H9 (cell line): Measurements from ENCODE around the gene GRIP1. TPM values are rescaled to one million over a fixed set of nuclear protein-coding genes. Genes with fewer than 3 reads are reported as not detected.

ENCODE experiments used
- DNase-seq: peaks from one replicate; pipeline ENCODE4 v3.0.0-alpha.2; 2017
- H2AFZ ChIP-seq: one replicate; pipeline ENCODE4 v1.6.1; 2013; ENCODE audit warnings: mild to moderate bottlenecking, low read length, control low read depth, moderate library complexity
- H2AK5ac ChIP-seq: 2 replicates; pipeline ENCODE4 v1.6.1; 2013; ENCODE audit warnings: low read length, control low read depth, mixed read lengths; ENCODE audit not compliant: insufficient read length
- H2BK120ac ChIP-seq: one replicate; pipeline ENCODE4 v1.6.1; 2013; ENCODE audit warnings: low read depth, mild to moderate bottlenecking, low read length, control low read depth, inconsistent platforms; ENCODE audit not compliant: poor library complexity, severe bottlenecking
- H2BK12ac ChIP-seq: 2 replicates; pipeline ENCODE4 v1.6.1; 2013; ENCODE audit warnings: low read length, control low read depth, mixed read lengths, low read depth; ENCODE audit not compliant: insufficient read length
- H2BK15ac ChIP-seq: 2 replicates; pipeline ENCODE4 v1.6.1; 2013; ENCODE audit warnings: low read depth, low read length, control low read depth
- H2BK20ac ChIP-seq: one replicate; pipeline ENCODE4 v1.6.1; 2013; ENCODE audit warnings: low read depth, mild to moderate bottlenecking, low read length, control low read depth, inconsistent platforms; ENCODE audit not compliant: poor library complexity, severe bottlenecking
- H2BK5ac ChIP-seq: 2 replicates; pipeline ENCODE4 v1.6.1; 2013; ENCODE audit warnings: low read length, control low read depth, mixed read lengths; ENCODE audit not compliant: insufficient read length
- H3K14ac ChIP-seq: 2 replicates; pipeline ENCODE4 v1.6.1; 2013; ENCODE audit warnings: low read length, control low read depth; ENCODE audit not compliant: insufficient read depth
- H3K18ac ChIP-seq: 2 replicates; pipeline ENCODE4 v1.6.1; 2013; ENCODE audit warnings: low read depth, mild to moderate bottlenecking, mixed read lengths, low read length, control low read depth; ENCODE audit not compliant: insufficient read length
- H3K23ac ChIP-seq: 2 replicates; pipeline ENCODE4 v1.6.1; 2013; ENCODE audit warnings: low read length, control low read depth, mixed read lengths, low read depth; ENCODE audit not compliant: insufficient read length
- H3K23me2 ChIP-seq: 2 replicates; pipeline ENCODE4 v1.6.1; 2013; ENCODE audit warnings: low read depth, mild to moderate bottlenecking, mixed read lengths, low read length, control low read depth; ENCODE audit not compliant: insufficient read length, poor library complexity, severe bottlenecking
- H3K27ac ChIP-seq: 2 replicates; pipeline ENCODE4 v1.5.1; 2013; ENCODE audit warnings: low read length, control low read depth, mixed read lengths, low read depth; ENCODE audit not compliant: insufficient read length
- H3K27me3 ChIP-seq: 2 replicates; pipeline ENCODE4 v1.6.1; 2013; ENCODE audit warnings: low read length, control low read depth, inconsistent platforms; ENCODE audit not compliant: insufficient read depth
- H3K4ac ChIP-seq: 2 replicates; pipeline ENCODE4 v1.6.1; 2013; ENCODE audit warnings: low read depth, mild to moderate bottlenecking, control low read depth, inconsistent platforms, low read length, moderate library complexity
- H3K4me1 ChIP-seq: 2 replicates; pipeline ENCODE4 v1.6.1; 2013; ENCODE audit warnings: low read length, control low read depth, inconsistent platforms; ENCODE audit not compliant: insufficient read depth
- H3K4me2 ChIP-seq: 2 replicates; pipeline ENCODE4 v1.6.1; 2013; ENCODE audit warnings: low read length, control low read depth, mixed read lengths; ENCODE audit not compliant: insufficient read length, insufficient read depth
- H3K56ac ChIP-seq: 2 replicates; pipeline ENCODE4 v1.6.1; 2013; ENCODE audit warnings: low read depth, mild to moderate bottlenecking, mixed read lengths, low read length, control low read depth; ENCODE audit not compliant: insufficient read length
- H3K79me1 ChIP-seq: 2 replicates; pipeline ENCODE4 v1.6.1; 2013; ENCODE audit warnings: low read depth, mild to moderate bottlenecking, moderate library complexity, low read length, control low read depth, inconsistent platforms; ENCODE audit not compliant: insufficient read depth, poor library complexity, severe bottlenecking
- H3K79me2 ChIP-seq: 2 replicates; pipeline ENCODE4 v1.6.1; 2013; ENCODE audit warnings: low read length, control low read depth, inconsistent platforms; ENCODE audit not compliant: insufficient read depth
- H3K9ac ChIP-seq: 2 replicates; pipeline ENCODE4 v1.6.1; 2013; ENCODE audit warnings: low read length, control low read depth, mixed read lengths; ENCODE audit not compliant: insufficient read length; ENCODE audit errors: extremely low read depth
- H3K9me3 ChIP-seq: one replicate; pipeline ENCODE4 v1.6.1; 2013; ENCODE audit warnings: low read depth, low read length, inconsistent platforms; ENCODE audit not compliant: control insufficient read depth
- H3T11ph ChIP-seq: one replicate; pipeline ENCODE4 v1.6.1; 2013; ENCODE audit warnings: mild to moderate bottlenecking, low read length, control low read depth, inconsistent platforms
- H4K20me1 ChIP-seq: one replicate; pipeline ENCODE4 v1.6.1; 2013; ENCODE audit not compliant: control insufficient read depth, insufficient read length, insufficient read depth
- H4K5ac ChIP-seq: 2 replicates; pipeline ENCODE4 v1.6.1; 2013; ENCODE audit warnings: low read depth, mild to moderate bottlenecking, mixed read lengths, low read length, control low read depth; ENCODE audit not compliant: insufficient read length
- H4K8ac ChIP-seq: replicated peaks from 2 replicates; pipeline ENCODE4 v1.6.1; 2013; ENCODE audit warnings: low read length, control low read depth, mixed read lengths, low read depth; ENCODE audit not compliant: insufficient read length
- H4K91ac ChIP-seq: 2 replicates; pipeline ENCODE4 v1.6.1; 2013; ENCODE audit warnings: low read depth, mild to moderate bottlenecking, moderate library complexity, mixed read lengths, low read length, control low read depth; ENCODE audit not compliant: insufficient read length
- H3K27ac Mint-ChIP-seq, 3 experiments: 2 replicates in 2 of 3; 3 replicates in 1 of 3; pipeline ENCODE4 v1.8.0; 2020 to 2021; ENCODE audit warnings: mixed read lengths in 3 of 3, mild to moderate bottlenecking in 1 of 3, moderate library complexity in 1 of 3
- H3K27me3 Mint-ChIP-seq: 2 replicates; pipeline ENCODE4 v1.8.0; 2021; ENCODE audit warnings: low read depth, mild to moderate bottlenecking, moderate library complexity, mixed read lengths
- H3K36me3 Mint-ChIP-seq, 3 experiments: 2 replicates in 2 of 3; 3 replicates in 1 of 3; pipeline ENCODE4 v1.8.0; 2020 to 2021; ENCODE audit warnings: low read depth in 3 of 3, mixed read lengths in 3 of 3; ENCODE audit not compliant: insufficient read depth in 1 of 3
- H3K4me1 Mint-ChIP-seq, 2 experiments: 2 replicates each; pipeline ENCODE4 v1.8.0; 2020; ENCODE audit warnings: mixed read lengths in 2 of 2
- H3K4me3 Mint-ChIP-seq, 2 experiments: 2 replicates in 1 of 2; 3 replicates in 1 of 2; pipeline ENCODE4 v1.8.0; 2020 to 2021; ENCODE audit warnings: mild to moderate bottlenecking in 2 of 2, mixed read lengths in 2 of 2, moderate library complexity in 1 of 2
- H3K9me3 Mint-ChIP-seq, 2 experiments: 2 replicates in 1 of 2; 3 replicates in 1 of 2; pipeline ENCODE4 v1.8.0; 2020; ENCODE audit warnings: mild to moderate bottlenecking in 2 of 2, mixed read lengths in 2 of 2, moderate library complexity in 1 of 2
- CTCF ChIP-seq: fragments of 200-600 bp; sonication (generic); conservative IDR thresholded peaks from 3 replicates; pipeline ENCODE4 v1.8.0; 2021; ENCODE audit warnings: antibody characterized with exemption, mild to moderate bottlenecking
- WGBS: extraction: QIAGEN DNeasy Blood & Tissue Kit; methylation state at CpG from one replicate; pipeline ENCODE4 v1.1.7; 2013; ENCODE audit warnings: missing lambda C conversion rate, low lambda C conversion rate, mixed read lengths; ENCODE audit not compliant: insufficient read length; ENCODE audit errors: extremely low coverage; 5-methylcytosine and 5-hydroxymethylcytosine counted together
- total RNA-seq: library from RNA; stranded (reverse); gene quantifications from 2 replicates; pipeline ENCODE4 v1.2.1, GENCODE V29; 2021

GRIP1 gene
- total RNA-seq, 1 experiment from 2014 or later, result 19.5 TPM

- Mint-ChIP-seq H3K27me3 (no peaks in the 10 kb centered on the region; the same call in 1 of the 2 replicates), H3K4me3 (no peak overlapping the region), H3K36me3 (peaks cover 0 to 4% (median 4%) of the 10 kb centered on the region in 3 experiments; a peak in 4 of 7 replicates), H3K27ac (peak overlapping the region in 1 of 3 experiments; percentile 46; a peak in 1 of 7 replicates), H3K9me3 (no peaks in the 10 kb centered on the region), H3K4me1 (peaks cover 19 to 20% of the 10 kb centered on the region in 2 experiments)
- H3K4ac ChIP-seq, result no peak overlapping the region
- H2BK15ac ChIP-seq, result no peak overlapping the region
- H3K4me2 ChIP-seq, result no peak overlapping the region
- no peak overlapping the region for H3K18ac ChIP-seq
- H2BK12ac ChIP-seq, result no peak overlapping the region
- no peaks in the 10 kb centered on the region for H3K23me2 ChIP-seq
- no peak overlapping the region for H4K91ac ChIP-seq
- no peak overlapping the region for H2BK120ac ChIP-seq
- no peak overlapping the region for H3K14ac ChIP-seq
- H3K27ac ChIP-seq, result no peak overlapping the region
- H2BK20ac ChIP-seq, result no peak overlapping the region
- H2BK5ac ChIP-seq, result no peak overlapping the region
- no peak overlapping the region for H4K5ac ChIP-seq
- H4K8ac ChIP-seq, result no peak overlapping the region
- H3K4me1 ChIP-seq, result peaks cover 4% of the 10 kb centered on the region; the same call in 1 of the 2 replicates
- no peaks in the 10 kb centered on the region for H3K79me1 ChIP-seq
- H3K27me3 ChIP-seq, result no peaks in the 10 kb centered on the region
- TF ChIP-seq CTCF, result no peak
- WGBS, result no CpG with 5 or more reads among the region's 6 CpGs
- no peaks in the 10 kb centered on the region for H3K79me2 ChIP-seq
- H3K9me3 ChIP-seq, result no peaks in the 10 kb centered on the region
- no peak overlapping the region for H3T11ph ChIP-seq
- DNase-seq, result no peak
- H2AK5ac ChIP-seq, result no peak overlapping the region
- H3K23ac ChIP-seq, result no peak overlapping the region
- no peak overlapping the region for H2AFZ ChIP-seq
- no peaks in the 10 kb centered on the region for H4K20me1 ChIP-seq
- H3K56ac ChIP-seq, result no peak overlapping the region
- H3K9ac ChIP-seq, result no peak overlapping the region
Observed at GRCh38 chr12:66354291-66354690, 324.6 kb downstream of the GRIP1 start.
